A549 (cell line): ENCODE measurements around the gene TRUB2. TPM values are rescaled to one million over a fixed set of nuclear protein-coding genes. Genes with fewer than 3 reads are reported as not detected.

Source experiments
- ATAC-seq, 2 experiments: fragments of 200-7000 bp in 1 of 2; fragments of >200 bp in 1 of 2; cut with Nextera tagmentation in 1 of 2; cut with Tn5 transposase in 1 of 2; 3 replicates each; pipeline versions ENCODE4 v1.8.0 to v1.9.1; 2018 to 2020; ENCODE audit warnings: mild to moderate bottlenecking in 1 of 2, moderate library complexity in 1 of 2
- CTCF ChIA-PET: fragments of 300-600 bp; sonication (Branson Sonifier 250); formaldehyde crosslinking; extraction: SDS; loops from one replicate; lab custom pipeline; 2021; ENCODE audit warnings: antibody characterized with exemption, inconsistent platforms; lab: Yijun Ruan, JAX
- POLR2A ChIA-PET: fragments of 350-600 bp; formaldehyde crosslinking; extraction: SDS; loops from one replicate; lab custom pipeline; 2021; ENCODE audit warnings: antibody characterized with exemption, inconsistent platforms; lab: Yijun Ruan, JAX
- DNase-seq, 2 experiments: peaks; one replicate each; pipeline versions ENCODE4 v3.0.0 to v3.0.0-alpha.2; 2011 to 2016; ENCODE audit warnings: low read depth in 1 of 2, low spot score in 1 of 2
- FAIRE-seq: peaks from 2 replicates; lab custom pipeline; 2011; peaks lifted over from hg19 to GRCh38; lab: Jason Lieb, UNC
- H3K27ac ChIP-seq, 2 experiments: fragments of >200 bp; sonication (Bioruptor Twin); formaldehyde crosslinking; 3 replicates each; pipeline ENCODE4 v1.5.1; 2016 to 2017
- H3K4me1 ChIP-seq: fragments of >200 bp; sonication (Bioruptor Twin); formaldehyde crosslinking; 3 replicates; pipeline ENCODE4 v1.6.1; 2016
- H3K4me2 ChIP-seq: fragments of >200 bp; sonication (Bioruptor Twin); formaldehyde crosslinking; 3 replicates; pipeline ENCODE4 v1.6.1; 2016
- H3K4me3 ChIP-seq: fragments of >200 bp; sonication (Bioruptor Twin); formaldehyde crosslinking; 3 replicates; pipeline ENCODE4 v1.5.1; 2016
- H3K9me3 ChIP-seq: fragments of >200 bp; sonication (Bioruptor Twin); formaldehyde crosslinking; 3 replicates; pipeline ENCODE4 v1.6.1; 2016
- CBX2 ChIP-seq: fragments of 200-600 bp; sonication (generic); IDR thresholded peaks from 2 replicates; pipeline ENCODE4 v1.6.1; 2016; ENCODE audit warnings: low read depth, mild to moderate bottlenecking, borderline replicate concordance
- CEBPB ChIP-seq, 2 experiments: fragments of >200 bp in 1 of 2; sonication (Bioruptor Twin) in 1 of 2; formaldehyde crosslinking in 1 of 2; IDR thresholded peaks; 2 replicates each; pipeline ENCODE4 v1.6.1; 2012 to 2016
- CHD2 ChIP-seq: fragments of 150-350 bp; IDR thresholded peaks from 2 replicates; pipeline ENCODE4 v1.6.1; 2014; ENCODE audit warnings: low read length; ENCODE audit not compliant: partially characterized antibody
- CTCF ChIP-seq: fragments of >200 bp; sonication (Bioruptor Twin); formaldehyde crosslinking; IDR thresholded peaks from 3 replicates; pipeline ENCODE4 v1.5.1; 2016
- EHF ChIP-seq: fragments of 250-450 bp; sonication (Bioruptor Pico); IDR thresholded peaks from 2 replicates; pipeline ENCODE4 v1.5.0; 2020; ENCODE audit warnings: mild to moderate bottlenecking
- EHMT2 ChIP-seq: fragments of 200-600 bp; sonication (generic); IDR thresholded peaks from 2 replicates; pipeline ENCODE4 v1.6.1; 2016; ENCODE audit warnings: antibody characterized with exemption, low read depth, mild to moderate bottlenecking, moderate library complexity
- EP300 ChIP-seq, 2 experiments: fragments of >200 bp; sonication (Bioruptor Twin); formaldehyde crosslinking; IDR thresholded peaks; 2 replicates in 1 of 2; 3 replicates in 1 of 2; pipeline ENCODE4 v1.6.1; 2016 to 2017
- ESRRA ChIP-seq: fragments of 150-350 bp; IDR thresholded peaks from 2 replicates; pipeline ENCODE4 v1.6.1; 2014; ENCODE audit warnings: mild to moderate bottlenecking, low read length, borderline replicate concordance
- FOSL2 ChIP-seq, 2 experiments: fragments of 450-650 bp in 1 of 2; fragments of >200 bp in 1 of 2; sonication (Bioruptor Twin) in 1 of 2; formaldehyde crosslinking; IDR thresholded peaks; 2 replicates each; pipeline versions ENCODE4 v1.5.0 to v1.6.1; 2016 to 2020; ENCODE audit warnings: mild to moderate bottlenecking in 1 of 2, moderate library complexity in 1 of 2
- GATA3 ChIP-seq: IDR thresholded peaks from 2 replicates; pipeline ENCODE4 v1.6.1; 2012; ENCODE audit warnings: borderline replicate concordance
- HDAC2 ChIP-seq: fragments of 200-600 bp; sonication (generic); IDR thresholded peaks from 2 replicates; pipeline ENCODE4 v1.6.1; 2016
- HEYL ChIP-seq: fragments of 250-450 bp; sonication (Bioruptor Pico); IDR thresholded peaks from 2 replicates; pipeline ENCODE4 v1.8.0; 2021; ENCODE audit warnings: mild to moderate bottlenecking, moderate library complexity
- HOXA7 ChIP-seq: fragments of 250-450 bp; sonication (Bioruptor Pico); IDR thresholded peaks from 2 replicates; pipeline ENCODE4 v1.5.0; 2020; ENCODE audit warnings: mild to moderate bottlenecking, moderate library complexity
- JUN ChIP-seq, 2 experiments: fragments of >200 bp; sonication (Bioruptor Twin); formaldehyde crosslinking; IDR thresholded peaks; 2 replicates in 1 of 2; 3 replicates in 1 of 2; pipeline ENCODE4 v1.6.1; 2016 to 2017
- KDM5A ChIP-seq: fragments of 200-600 bp; sonication (generic); IDR thresholded peaks from 2 replicates; pipeline ENCODE4 v1.6.1; 2016; ENCODE audit warnings: antibody characterized with exemption, mild to moderate bottlenecking
- NFE2L2 ChIP-seq: fragments of 150-350 bp; conservative IDR thresholded peaks from 2 replicates; pipeline ENCODE4 v1.6.1; 2014; ENCODE audit warnings: low read length
- POLR2A ChIP-seq: IDR thresholded peaks from 2 replicates; pipeline ENCODE4 v1.6.1; 2012; ENCODE audit warnings: mild to moderate bottlenecking, low read length
- RAD21 ChIP-seq, 2 experiments: fragments of >200 bp in 1 of 2; sonication (Bioruptor Twin) in 1 of 2; formaldehyde crosslinking in 1 of 2; IDR thresholded peaks in 1 of 2; conservative IDR thresholded peaks in 1 of 2; 2 replicates in 1 of 2; 3 replicates in 1 of 2; pipeline ENCODE4 v1.6.1; 2012 to 2018; ENCODE audit warnings: inconsistent platforms in 1 of 2
- REST ChIP-seq: fragments of 200-600 bp; sonication (generic); IDR thresholded peaks from 2 replicates; pipeline ENCODE4 v1.6.1; 2016; ENCODE audit warnings: antibody characterized with exemption, mild to moderate bottlenecking, moderate library complexity
- RNF2 ChIP-seq: fragments of 200-600 bp; sonication (generic); IDR thresholded peaks from 2 replicates; pipeline ENCODE4 v1.6.1; 2016; ENCODE audit warnings: low read depth, mild to moderate bottlenecking, antibody characterized with exemption, moderate library complexity, borderline replicate concordance
- SMC3 ChIP-seq: fragments of >200 bp; sonication (Bioruptor Twin); formaldehyde crosslinking; IDR thresholded peaks from 3 replicates; pipeline ENCODE4 v1.6.1; 2018; ENCODE audit warnings: inconsistent platforms
- SREBF2 ChIP-seq: fragments of 450-650 bp; IDR thresholded peaks from 2 replicates; pipeline ENCODE4 v1.6.1; 2014; ENCODE audit warnings: mild to moderate bottlenecking, moderate library complexity
- TP53 ChIP-seq: fragments of 250-450 bp; sonication (Bioruptor Pico); IDR thresholded peaks from 2 replicates; pipeline ENCODE4 v1.5.0; 2021; ENCODE audit warnings: mild to moderate bottlenecking, moderate library complexity
- USF2 ChIP-seq: fragments of 450-650 bp; IDR thresholded peaks from 2 replicates; pipeline ENCODE4 v1.6.1; 2014; ENCODE audit warnings: antibody characterized with exemption
- ZFP36 ChIP-seq: fragments of 450-650 bp; IDR thresholded peaks from 2 replicates; pipeline ENCODE4 v1.6.1; 2014; ENCODE audit warnings: borderline replicate concordance; ENCODE audit not compliant: partially characterized antibody
- WGBS: methylation state at CpG from one replicate; pipeline ENCODE4 v1.1.6; 2017; ENCODE audit errors: missing lambda C conversion rate; 5-methylcytosine and 5-hydroxymethylcytosine counted together
- polyA plus RNA-seq, 4 experiments: library from polyadenylated mRNA; depleted of rRNA in 3 of 4; stranded (reverse); fragments of >200 nt; fragmentation: RNase III in 1 of 4; extraction: RNeasy Plus Mini Kit Qiagen cat#74134 plus additional on column Dnase treatment in 1 of 4; gene quantifications; 2 replicates in 3 of 4; 3 replicates in 1 of 4; pipeline ENCODE4 v1.2.3, GENCODE V29; 2011 to 2017
- TF ChIP-seq, protein P1 (sequence below): fragments of >200 bp; sonication (Bioruptor Twin); formaldehyde crosslinking; IDR thresholded peaks from 2 replicates; pipeline ENCODE4 v1.6.1; 2016
- TF ChIP-seq, protein P2 (sequence below): fragments of >200 bp; sonication (Bioruptor Twin); formaldehyde crosslinking; IDR thresholded peaks from 3 replicates; pipeline ENCODE4 v1.6.1; 2016

The TRUB2 gene
- polyA plus RNA-seq, 2 of the 4 experiments (the other 2 are of a cell fraction): 29.0 to 38.7 TPM

- ATAC-seq: no peak
- peak overlapping the region; percentile 74 for H3K4me3 ChIP-seq
- peak overlapping the region; percentile 97 to 99; a peak in 5 of 6 replicates for H3K27ac ChIP-seq
- H3K9me3 ChIP-seq: no peaks in the 10 kb centered on the region
- CTCF ChIA-PET: interaction anchor here (0.7 to 2.9 kb wide), 7 partner anchors 11 to 41 kb away, joined by 4 to 16 read pairs (median 7); no protein-coding TSS in a partner anchor
- POLR2A ChIA-PET: interaction anchor here (0.6 kb wide), 1 partner anchor 21 kb away, joined by 5 read pairs; no protein-coding TSS in a partner anchor
- TF ChIP-seq CBX2 (no peak), CEBPB (IDR thresholded peaks at IDR 0.05) (no peak), FOSL2 (IDR thresholded peaks at IDR 0.05) (no peak), FOSL2 (CRISPR knock-in tag; IDR thresholded peaks at IDR 0.05) (no peak), KDM5A (no peak)
- TF ChIP-seq, all 56 proteins: peak for 0
- 78% methylated on average over 7 of the region's 7 CpGs for WGBS
- DNase-seq: no peak
- H3K4me1 ChIP-seq: peaks cover 20% of the 10 kb centered on the region
- H3K4me2 ChIP-seq: peak overlapping the region; percentile 86
- no peak for FAIRE-seq
Observed at GRCh38 chr9:128321343-128321742, 904 bp downstream of the TRUB2 start.

DNA sequence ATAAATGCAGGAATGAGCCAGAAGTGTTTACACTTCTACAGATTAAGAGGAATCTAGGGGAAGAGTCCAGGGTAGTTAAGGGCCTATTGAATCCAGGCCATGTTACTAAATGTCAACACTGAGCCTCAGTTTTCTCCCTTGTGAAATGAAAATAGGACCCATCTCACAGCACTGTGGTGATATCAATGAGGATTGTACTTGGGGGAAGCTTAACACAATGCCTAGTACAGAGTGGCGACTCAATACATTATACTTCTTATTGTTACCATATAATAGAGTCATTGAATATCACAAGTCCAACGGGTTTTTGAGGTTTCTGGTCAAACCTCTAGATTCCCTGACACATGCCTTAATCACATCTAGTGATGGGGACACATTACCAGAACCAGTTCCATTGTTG, 4.6 kb downstream of the TRUB2 start:
- CTCF ChIA-PET: interaction anchor here (1.0 kb wide), 1 partner anchor 13 kb away, joined by 3 read pairs; no protein-coding TSS in a partner anchor
- Histone ChIP-seq H3K9me3 (no peaks in the 10 kb centered on the region), H3K4me1 (peaks cover 8% of the 10 kb centered on the region; the same call in 2 of the 3 replicates)
- ATAC-seq (no peak), DNase-seq (no peak), FAIRE-seq (no peak)
- TF ChIP-seq CHD2 (no peak), ESRRA (no peak), EHF (CRISPR knock-in tag) (no peak), USF2 (no peak), SMC3 (no peak), HOXA7 (no peak), CEBPB (IDR thresholded peaks at IDR 0.05) (no peak)
- TF ChIP-seq, protein P1, sequence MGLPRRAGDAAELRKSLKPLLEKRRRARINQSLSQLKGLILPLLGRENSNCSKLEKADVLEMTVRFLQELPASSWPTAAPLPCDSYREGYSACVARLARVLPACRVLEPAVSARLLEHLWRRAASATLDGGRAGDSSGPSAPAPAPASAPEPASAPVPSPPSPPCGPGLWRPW: no peak
- TF ChIP-seq, all 56 proteins: peak for 0
- 93% methylated on average over 2 of the region's 2 CpGs for WGBS
- Histone ChIP-seq H3K4me3 (no peak overlapping the region), H3K27ac (no peak overlapping the region), H3K4me2 (no peak overlapping the region)
- POLR2A ChIA-PET: no interaction called here

- ChIA-PET POLR2A (interaction anchor here (0.5 kb wide), 1 partner anchor 117 kb away, joined by 3 read pairs; no protein-coding TSS in a partner anchor), CTCF (interaction anchor here (0.6 to 3.7 kb wide), 2 partner anchors 21 to 326 kb away, joined by 3 to 30 read pairs; no protein-coding TSS in a partner anchor)
- no peak overlapping the region for H3K4me2 ChIP-seq
- WGBS: 86% methylated on average over 9 of the region's 9 CpGs
- peaks cover 8% of the 10 kb centered on the region for H3K4me1 ChIP-seq
- ATAC-seq: peak in 1 of 2 experiments; percentile 35; a peak in 3 of 6 replicates
- no peak overlapping the region for H3K27ac ChIP-seq
- DNase-seq: no peak
- no peaks in the 10 kb centered on the region for H3K9me3 ChIP-seq
- no peak overlapping the region for H3K4me3 ChIP-seq
- FAIRE-seq: no peak
- no peak for TF ChIP-seq POLR2A
- TF ChIP-seq HOXA7: no peak
- TF ChIP-seq CBX2: no peak
- no peak for TF ChIP-seq SREBF2
- TF ChIP-seq EP300 (IDR thresholded peaks at IDR 0.05): no peak
- TF ChIP-seq TP53: no peak
- no peak for TF ChIP-seq RAD21 (conservative IDR thresholded peaks at IDR 0.05 in 1 of 2, IDR thresholded peaks at IDR 0.05 in 1 of 2)
- TF ChIP-seq EHMT2: no peak
- no peak for TF ChIP-seq HDAC2
- TF ChIP-seq JUN (IDR thresholded peaks at IDR 0.05): no peak
- TF ChIP-seq, protein P2, sequence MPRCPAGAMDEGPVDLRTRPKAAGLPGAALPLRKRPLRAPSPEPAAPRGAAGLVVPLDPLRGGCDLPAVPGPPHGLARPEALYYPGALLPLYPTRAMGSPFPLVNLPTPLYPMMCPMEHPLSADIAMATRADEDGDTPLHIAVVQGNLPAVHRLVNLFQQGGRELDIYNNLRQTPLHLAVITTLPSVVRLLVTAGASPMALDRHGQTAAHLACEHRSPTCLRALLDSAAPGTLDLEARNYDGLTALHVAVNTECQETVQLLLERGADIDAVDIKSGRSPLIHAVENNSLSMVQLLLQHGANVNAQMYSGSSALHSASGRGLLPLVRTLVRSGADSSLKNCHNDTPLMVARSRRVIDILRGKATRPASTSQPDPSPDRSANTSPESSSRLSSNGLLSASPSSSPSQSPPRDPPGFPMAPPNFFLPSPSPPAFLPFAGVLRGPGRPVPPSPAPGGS: no peak
- no peak for TF ChIP-seq REST
- no peak for TF ChIP-seq HEYL (CRISPR knock-in tag)
- TF ChIP-seq ZFP36: no peak
- no peak for TF ChIP-seq GATA3
- TF ChIP-seq CTCF: no peak
- no peak for TF ChIP-seq NFE2L2
- no peak for TF ChIP-seq RNF2
Observed at GRCh38 chr9:128316421-128316820, 5.8 kb downstream of the TRUB2 start.
